Daoy (cell line): ENCODE results near the gene SACS. TPM values are rescaled to one million over a fixed set of nuclear protein-coding genes. Genes with fewer than 3 reads are reported as not detected.

Experiments used
- DNase-seq: peaks from one replicate; pipeline ENCODE4 v3.0.0-alpha.2; 2015; ENCODE audit warnings: low read depth
- total RNA-seq: library from RNA; depleted of rRNA; stranded (reverse); fragments of >200 nt; shearing (Covaris generic); gene quantifications from 2 replicates; pipeline ENCODE4 v1.2.3, GENCODE V29; 2014

SACS gene
- total RNA-seq, 1 experiment from 2014 or later: 52.7 TPM

DNA sequence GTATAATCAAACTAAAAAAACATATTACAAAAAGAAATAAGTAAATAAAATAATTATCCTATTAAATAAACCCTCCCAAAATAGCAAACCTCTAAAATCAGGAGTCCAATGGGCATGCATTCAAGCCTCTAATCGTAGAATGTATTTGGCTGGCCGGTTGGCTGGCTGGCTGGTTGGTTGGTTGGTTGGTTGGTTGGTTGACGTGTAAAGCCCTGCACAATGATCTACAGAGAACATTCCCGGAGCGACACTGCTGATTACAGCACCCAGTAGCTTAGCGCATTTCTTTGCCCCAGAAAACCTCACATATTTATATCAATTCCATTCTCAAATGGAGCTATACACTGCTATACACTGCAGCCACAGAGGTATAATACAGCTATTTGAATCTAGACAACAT is 65.6 kb downstream of the SACS start:
- no peak for DNase-seq

DNA sequence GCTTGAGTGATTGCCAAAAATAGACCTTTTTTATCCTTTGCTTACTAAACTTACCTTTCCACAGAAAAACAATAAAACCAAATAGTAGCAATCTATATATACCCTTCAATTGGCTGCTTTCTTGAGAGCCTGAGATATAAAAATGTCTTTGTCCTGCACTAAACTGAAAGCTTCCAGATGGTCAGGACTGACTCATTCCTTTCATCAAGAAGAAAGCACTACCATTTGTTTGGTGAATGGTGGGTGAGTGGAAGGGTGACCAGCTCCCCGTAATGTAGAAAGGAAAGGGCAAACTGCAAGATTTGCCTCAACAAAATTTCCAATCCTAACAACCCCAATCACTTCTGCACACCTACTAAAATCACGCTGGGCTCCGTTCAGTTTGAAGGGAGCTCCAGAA is 67.8 kb downstream of the SACS start:
- no peak for DNase-seq

DNA sequence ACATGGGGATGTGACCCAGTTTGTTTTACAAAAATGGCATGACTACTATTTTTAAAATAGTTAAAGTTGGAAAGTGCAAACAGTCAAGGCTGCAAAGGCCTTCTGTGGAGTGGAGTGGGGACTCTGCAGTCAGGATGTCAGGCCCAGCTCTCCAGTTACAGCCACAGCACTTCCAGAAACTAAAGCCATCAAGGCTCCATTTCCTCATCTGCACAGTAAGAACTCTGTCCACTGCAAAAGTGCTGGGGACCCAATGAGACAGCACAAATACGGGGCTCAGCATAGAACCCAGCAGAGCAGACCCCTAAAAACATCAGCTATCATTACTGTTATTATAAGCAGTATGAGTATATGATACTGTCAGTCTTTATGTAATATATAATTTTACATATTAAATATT is 73.6 kb downstream of the SACS start:
- DNase-seq: no peak

DNA sequence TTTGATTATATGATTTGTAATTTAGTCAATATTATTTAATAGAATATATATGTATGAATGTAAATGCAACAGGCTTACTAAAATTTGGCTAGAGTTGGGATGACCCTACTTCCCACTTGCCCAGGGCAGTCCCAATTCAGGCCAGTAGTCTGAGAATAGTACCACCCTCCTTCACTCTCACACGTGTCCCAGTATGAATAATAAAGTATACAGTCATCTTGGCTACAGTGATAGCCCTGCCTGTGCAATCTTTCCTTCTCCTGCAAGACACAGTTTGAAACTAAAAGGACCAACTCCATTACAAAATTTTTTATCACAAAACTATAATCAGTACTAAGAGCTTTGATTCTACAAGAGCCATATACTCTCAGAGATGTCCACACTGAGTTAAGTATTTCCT is 76.2 kb downstream of the SACS start:
- DNase-seq: no peak

DNA sequence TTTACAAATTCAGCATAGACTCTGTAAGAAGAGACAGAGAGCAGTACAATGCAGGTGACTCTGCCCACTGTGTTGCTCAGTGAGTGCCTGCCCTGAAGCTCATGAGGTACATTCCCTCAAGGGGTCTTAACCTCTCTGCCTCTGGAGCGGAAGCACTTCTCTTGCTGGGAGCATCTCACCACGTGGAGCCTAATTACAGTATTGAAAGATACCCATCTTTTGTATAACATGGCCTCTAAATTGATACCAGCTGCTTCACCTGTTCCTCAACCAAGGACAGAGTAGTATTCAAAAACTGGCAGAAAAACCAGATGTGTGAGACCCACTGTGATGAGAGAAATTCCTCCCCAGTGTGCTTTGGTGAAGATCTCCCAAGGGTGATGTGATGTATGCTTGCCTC is 77.1 kb downstream of the SACS start:
- DNase-seq: no peak

DNA sequence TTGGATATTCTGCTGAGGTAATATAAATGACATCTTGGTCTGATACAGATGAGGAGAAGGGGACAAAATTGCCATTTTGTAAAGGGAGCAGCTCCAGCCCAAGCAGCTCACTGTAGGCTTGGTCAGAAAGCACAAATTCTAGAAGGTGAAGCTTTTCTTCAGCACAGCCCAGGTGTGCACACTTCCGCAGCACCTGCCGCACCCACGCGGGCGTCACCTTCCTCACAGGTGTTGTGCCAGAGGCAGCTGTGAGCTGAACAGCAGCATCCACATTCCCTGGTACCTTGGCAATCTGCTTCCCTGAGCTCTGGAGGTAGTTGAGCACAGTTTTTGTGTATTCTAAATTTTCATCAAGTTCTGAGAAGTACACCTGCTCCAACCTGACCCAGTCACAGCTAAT is 79.0 kb downstream of the SACS start:
- DNase-seq: no peak

DNA sequence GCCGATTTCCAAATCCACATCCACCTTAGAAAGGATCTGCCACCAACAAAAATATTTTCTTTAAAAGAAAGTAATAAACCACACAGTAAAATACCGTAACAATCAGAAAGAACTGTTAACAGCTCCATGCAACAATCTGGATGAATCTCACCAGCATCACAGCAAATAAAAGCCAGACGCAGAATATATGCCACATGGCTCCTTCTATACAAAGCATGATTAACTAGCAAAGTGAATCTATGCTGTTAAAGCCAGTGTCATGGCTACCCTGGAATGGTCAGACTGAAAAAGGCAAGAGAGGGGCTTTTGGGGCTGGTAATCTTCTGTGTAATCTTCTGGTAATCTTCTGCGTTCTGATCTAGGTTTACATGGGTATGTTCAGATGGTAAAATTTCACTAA is 81.3 kb downstream of the SACS start:
- DNase-seq: no peak

DNA sequence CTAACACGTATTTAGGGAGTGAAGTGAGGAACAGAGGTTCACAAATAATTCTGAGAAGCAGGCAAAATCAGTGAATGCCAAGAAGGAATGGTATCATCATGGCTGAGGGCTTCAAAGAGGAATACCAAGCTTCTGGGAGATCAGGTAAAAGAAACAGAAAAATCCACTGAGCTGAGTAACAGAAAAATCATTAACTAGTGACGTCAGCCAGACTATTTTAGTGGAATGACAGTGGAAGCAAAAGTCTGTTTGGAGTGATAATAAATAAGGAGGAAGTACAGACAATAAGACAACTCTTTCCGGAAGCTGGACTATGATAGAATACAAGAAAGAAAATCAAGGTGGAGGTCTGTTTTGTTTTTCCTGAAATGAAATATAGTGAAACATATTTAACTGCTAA is 83.5 kb downstream of the SACS start:
- DNase-seq: no peak

DNA sequence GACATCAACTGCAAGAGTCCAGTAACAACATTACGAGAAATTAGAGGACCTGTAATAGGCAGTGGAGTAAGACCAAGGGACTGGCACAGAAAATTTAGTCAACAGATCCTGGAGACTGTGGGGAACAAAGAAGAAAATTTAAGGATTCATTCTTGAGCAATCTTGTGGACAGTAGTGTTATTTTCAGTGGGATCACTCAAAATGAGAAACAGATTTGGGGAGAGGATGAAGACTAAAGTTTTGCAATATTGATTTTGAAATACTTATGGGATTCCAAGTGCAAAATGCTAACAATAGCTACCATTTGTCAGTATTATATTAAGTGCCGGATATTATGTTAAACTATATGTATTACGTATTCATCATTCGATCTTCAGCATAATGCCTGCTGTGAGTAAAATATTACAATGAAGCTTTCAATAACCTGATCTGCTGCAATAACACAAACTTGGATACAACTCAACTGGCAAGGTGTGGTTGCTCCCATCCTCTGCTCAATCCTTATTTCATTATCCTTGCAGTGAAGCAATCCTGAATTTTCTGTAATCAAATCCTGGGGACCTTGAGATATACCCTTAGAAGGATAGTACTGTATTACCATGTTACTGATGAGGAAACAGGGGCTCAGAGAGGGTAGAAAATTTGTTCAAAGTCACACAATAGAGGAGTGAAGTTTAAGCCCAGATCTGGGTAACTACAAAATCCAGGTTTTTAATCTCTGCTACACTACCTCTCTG is 84.2 kb downstream of the SACS start:
- no peak for DNase-seq

DNA sequence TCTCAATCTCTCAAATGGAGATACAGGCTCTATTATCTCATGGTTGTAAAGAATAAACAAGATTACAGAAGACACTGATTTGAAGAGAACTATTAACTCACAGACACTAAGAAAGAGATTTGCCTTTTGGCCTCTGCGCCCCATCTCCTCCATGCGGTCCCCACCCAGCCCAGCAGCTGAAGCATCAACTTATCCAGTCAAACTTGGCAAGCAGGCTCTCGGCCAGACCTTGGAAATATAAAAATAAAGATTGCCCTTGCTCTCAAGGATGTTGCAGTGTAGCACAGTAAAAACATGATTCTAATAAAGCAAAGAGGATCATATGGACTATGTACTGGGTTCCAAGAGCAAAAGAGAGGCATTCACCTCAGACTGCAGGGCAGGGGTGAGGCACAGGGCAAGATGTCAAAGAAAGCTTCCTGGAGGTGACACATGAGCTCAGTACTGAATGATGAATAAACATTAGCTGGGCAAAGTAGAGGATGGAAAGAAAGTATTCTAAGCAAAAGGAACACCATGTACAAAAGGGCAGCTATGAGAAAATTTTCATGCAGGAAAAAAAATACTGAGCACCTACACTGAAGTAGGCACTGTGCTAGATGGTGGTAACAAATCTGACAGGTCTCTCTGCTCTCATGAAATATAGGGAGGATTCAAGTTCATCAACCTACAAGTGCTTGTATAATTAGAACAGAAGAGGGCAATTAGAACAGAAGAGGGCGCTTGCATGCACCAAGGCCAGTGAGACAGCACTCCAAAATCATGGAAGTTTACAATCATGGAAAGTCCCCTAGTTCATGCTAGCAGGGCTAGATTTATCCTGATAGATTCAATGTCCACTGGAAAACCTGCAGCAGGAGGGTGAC is 85.0 kb downstream of the SACS start:
- no peak for DNase-seq

DNA sequence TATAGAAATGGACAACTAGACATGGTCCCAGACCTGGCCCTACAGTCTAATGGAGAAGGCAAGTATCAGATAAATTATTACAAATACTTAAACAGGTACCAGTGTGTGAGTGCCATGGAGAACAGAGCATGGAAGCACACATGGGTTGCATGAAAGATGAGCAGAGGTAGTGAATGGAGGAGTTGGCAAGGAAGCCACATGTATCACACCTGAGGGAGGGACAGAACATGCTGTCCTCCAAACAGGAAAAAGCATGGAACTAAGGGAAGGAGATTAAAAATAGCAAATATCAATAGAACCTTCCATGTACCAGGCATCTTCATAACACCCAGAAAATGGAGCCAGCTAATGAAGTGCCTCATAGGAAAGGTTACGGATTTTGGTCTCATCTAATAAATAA is 85.9 kb downstream of the SACS start:
- no peak for DNase-seq

DNA sequence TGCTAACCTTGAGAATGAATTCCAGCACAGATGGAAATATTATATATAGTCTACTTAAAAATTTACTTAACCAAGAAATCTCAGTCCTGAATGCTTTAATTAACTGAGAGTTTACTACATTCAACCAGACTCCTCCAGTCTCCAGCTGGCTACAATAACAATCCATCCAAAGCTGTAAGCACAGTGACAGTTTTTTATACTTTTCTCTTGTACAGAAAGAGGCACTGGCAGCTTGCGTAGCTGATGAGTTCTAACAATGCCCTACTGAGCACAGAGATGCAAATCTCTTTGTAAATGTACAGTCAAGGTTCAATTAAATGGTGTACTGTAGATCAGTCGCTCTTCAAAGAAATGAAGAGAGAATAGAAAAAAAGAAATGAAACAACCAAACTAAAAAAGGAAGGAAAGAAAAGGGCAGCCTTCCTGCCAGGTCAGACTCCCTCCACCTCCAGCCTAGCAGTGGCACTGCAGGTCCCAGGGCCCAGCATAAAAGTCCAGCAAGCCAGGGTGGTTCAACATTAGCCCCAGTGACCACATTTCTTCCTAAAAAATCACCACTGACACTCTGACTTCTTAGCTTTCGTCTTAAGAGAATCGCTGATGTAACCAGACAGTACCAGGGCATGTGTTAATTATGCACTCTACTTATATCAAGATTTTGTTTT is 88.4 kb downstream of the SACS start:
- no peak for DNase-seq

DNA sequence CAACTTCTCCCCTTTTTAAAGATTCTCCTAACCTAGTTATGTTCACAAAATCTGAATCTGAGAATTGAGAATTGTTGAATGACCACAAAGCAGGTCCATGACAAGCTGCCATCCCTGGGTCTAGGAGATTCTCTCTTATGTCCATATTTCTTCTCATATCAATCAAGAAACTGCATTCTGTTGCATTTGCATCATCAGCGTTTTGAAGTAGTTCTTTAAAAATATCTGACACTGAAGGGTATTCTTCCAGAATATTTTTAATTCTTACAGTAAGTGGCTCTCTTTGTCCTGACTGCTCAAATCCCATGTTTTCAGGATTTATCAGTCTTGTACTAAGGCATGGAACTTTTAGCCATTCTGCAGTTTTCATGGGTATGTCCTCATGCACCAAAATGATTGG is 94.3 kb downstream of the SACS start:
- DNase-seq: no peak

DNA sequence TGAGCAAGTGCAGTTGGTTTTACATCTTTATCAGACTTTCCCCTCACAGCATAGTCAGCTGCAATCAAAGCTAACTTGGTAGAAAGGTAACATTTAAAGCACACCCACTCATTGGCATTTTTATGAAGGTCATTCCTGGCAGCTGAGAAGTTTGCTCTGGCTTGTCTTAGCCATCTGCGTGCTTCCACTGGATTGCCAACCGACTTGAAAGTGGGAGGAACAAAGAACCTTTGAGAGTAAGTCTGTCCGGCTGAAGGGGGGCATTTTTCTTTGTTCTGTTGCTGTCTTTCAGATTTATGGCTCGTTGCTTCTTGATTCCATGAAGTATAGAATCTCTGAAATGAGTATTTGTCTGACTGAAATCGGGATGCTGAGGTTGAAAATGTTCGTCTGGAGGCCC is 103.1 kb downstream of the SACS start:
- DNase-seq: no peak

DNA sequence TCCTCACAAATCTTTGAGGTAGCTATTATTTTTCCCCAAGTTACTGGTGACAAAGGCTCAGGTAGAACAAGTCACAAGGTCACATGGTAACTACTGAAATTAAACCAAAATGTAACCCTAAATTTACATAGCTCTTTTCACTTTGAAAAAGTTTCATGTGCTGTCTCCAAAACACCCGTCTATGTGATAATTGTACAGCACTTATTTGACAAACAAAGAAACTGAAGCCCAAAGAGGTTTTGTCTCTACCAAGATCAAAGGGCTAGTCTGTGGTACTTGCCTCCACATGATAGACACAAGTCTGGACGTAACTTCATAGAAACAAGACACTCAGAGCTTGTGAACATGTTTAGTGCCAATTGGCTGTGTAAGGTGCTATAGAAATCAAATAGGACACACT is 108.3 kb downstream of the SACS start:
- DNase-seq: no peak

DNA sequence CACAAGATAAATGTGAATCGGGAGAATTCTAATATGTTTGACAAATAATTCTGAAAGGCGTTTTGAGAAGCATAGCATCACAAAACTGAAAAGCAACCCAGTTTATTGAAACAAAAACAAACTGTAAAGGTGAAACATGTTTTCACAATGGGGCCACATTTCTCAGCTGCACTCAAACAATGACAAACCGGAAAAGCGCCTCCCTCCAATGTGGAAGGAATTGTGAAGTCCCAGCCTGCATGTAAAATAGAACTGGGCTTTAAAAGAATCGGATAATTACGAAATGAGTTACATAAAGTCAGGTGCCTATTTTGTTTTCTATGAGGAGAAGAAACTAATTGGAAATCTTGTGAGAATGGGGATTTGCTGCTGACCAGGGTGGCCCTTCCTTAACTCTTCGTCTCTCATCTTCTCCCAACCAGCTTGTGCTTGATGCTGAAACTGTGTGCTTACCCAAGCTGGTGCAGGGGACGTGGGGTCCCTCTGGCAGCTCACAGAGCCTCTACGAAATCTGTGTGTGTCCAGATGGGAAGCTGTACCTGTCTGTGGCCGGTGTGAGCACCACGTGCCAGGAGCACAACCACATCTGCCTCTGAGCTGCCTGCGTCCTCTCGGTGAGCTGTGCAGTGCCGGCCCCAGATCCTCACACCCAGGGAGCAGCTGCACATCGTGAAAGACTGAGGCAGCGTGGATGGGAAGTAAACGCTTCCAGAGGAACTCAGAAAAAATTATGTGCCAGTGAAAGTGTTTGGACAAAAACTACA is 109.4 kb downstream of the SACS start:
- no peak for DNase-seq

DNA sequence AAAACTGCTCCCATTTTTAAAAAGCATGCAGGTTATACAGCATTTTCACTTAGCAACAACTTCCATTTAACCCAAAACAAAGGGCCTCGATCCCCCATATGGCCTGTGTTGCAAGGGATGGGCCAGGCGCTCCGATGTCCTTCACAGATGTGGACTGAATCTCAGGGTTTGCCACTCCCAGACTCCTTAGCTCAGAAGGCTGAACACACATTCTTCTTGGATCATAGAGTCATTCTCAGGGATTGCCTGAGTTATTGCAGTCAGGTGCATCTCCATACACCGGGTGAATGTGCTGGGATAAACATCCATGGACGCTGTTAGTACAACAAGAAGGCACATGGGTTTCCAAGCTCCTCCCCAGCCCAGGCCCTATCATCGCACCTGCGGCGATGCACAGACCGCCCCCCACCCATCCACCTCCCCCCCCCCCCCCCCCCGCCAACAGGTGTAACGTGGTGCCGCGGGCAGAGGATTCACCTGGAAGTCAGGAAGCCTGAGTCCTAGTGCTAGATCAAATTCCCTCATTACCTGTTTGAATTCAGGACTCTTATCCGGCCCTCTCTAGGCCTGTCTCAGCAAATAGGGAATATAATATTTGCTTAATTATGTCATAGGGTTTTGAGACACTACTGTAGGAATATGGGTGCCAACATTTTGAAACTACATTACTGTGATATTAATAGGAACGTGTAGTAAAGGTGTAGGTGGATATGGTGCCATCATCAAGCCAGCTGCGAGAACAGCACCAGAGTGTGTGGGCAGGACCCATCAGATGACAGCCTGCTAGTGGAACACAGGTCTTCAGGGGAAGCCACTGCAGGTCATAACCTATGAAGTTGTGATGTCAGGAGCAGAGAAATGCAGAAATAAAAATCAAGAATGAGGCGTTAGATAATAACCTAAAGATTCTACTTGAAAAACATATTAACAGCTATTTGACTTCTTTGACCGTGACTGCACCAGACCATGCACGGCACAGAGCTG is 110.9 kb downstream of the SACS start:
- no peak for DNase-seq

DNA sequence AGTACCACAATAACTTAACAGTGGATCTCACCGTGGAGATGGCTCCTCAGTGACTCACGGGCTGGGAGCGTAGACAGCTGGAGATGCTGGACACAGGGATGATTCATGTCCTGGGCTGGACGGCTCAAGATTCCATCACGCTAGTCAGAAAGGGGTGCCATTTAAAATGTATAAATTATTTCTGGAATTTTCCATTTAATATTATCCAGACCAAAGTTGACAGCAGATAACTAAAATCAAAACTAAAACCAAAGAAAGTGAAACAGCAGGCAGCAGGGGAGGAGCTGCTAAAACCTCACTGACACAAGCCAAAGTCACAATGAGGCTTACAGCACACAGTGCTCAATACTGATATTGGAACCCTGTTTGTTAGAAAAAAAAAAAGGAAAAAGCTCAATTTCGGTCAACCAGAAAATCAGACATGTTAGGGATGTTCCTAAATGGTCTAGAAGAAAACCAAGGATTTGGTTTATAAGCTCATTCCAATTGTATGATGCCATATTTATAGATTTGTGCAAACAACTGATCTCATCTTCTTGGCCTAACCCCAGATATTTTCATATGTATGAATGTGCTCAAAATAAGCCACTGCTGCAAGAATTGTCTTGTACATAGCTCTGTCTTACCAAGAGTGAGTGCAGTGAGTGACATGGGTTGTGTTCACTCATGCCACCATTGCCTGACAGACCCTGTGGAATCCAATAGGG is 111.8 kb downstream of the SACS start:
- DNase-seq: peak; percentile 92

DNA sequence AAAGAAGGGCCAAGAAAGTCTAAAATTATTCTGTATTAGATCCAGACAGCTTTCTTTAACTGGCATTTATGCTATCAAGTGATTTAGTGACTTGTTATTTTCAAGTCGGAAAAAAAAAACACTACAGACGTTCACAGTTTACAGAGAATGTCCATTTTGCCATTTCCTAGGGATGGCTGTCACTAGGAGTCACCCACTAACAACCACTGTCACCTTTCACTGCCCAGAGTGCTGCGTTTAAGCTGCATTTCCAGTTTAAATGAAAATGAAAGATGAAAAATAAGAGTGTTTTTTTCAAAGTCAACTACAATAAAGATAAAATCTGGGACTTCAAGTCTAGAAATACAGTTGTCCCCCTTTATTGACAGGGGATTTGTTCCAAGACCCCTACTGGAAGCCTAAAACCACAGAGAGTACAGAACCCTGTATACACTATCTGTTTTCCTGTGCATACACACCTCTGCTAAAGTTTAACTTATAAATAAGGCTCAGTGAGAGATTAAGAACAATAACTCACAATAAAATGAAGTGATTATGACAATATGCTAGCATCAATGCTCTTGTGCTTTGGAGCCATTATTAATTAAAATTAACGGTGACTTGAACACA is 112.5 kb downstream of the SACS start:
- DNase-seq: no peak

DNA sequence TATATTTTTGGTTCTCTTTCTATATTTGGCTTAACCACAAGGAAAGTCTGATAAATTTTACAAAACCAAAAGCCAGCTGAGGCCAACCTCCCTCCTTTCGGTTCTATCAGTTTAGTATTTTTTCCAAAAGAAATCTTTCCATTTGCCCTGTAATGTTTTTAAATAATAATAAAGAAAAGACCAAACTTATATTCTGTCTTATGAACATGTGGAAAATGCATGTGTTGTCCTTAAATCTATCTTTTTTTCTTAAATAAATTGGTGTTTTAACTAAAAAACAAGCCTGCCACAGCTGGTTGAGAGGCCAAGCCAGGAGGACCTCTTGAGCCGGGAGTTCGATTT is 113.6 kb downstream of the SACS start:
- DNase-seq: no peak
